ENCODE measurements around the gene GPR132.

The GPR132 gene

GRCh38 chr14:105077649-105077995 is 12.4 kb upstream of the GPR132 start:
- CTCF ChIA-PET, result interaction anchor here (9.8 kb wide), 1 partner anchor 11 kb away, joined by 128 read pairs; no protein-coding TSS in a partner anchor
- POLR2A ChIA-PET, result no interaction called here
- no peak for DNase-seq (ENCODE audit: extremely low spot score)
- no peak for TF ChIP-seq CTCF (IDR thresholded peaks at IDR 0.05; ENCODE audit: control extremely low read depth, extremely low read depth, low read depth, missing control alignments)

- POLR2A ChIA-PET, result no interaction called here
- CTCF ChIA-PET, result interaction anchor here (1.4 to 9.8 kb wide), 3 partner anchors 11 to 102 kb away, joined by 4 to 128 read pairs (median 5); no protein-coding TSS in a partner anchor
- TF ChIP-seq CTCF (IDR thresholded peaks at IDR 0.05; ENCODE audit: control extremely low read depth, extremely low read depth, low read depth, missing control alignments), result no peak
- no peak for DNase-seq (ENCODE audit: extremely low spot score)
Measured at GRCh38 chr14:105076805-105077648, 11.8 kb upstream of the GPR132 start.

GRCh38 chr14:105076296-105076804 is 11.1 kb upstream of the GPR132 start:
- TF ChIP-seq CTCF (IDR thresholded peaks at IDR 0.05; ENCODE audit: control extremely low read depth, extremely low read depth, low read depth, missing control alignments), result no peak
- ChIA-PET POLR2A (no interaction called here), CTCF (interaction anchor here (1.3 to 9.8 kb wide), 4 partner anchors 10 to 101 kb away, joined by 4 to 128 read pairs (median 4); no protein-coding TSS in a partner anchor)
- no peak for DNase-seq (ENCODE audit: extremely low spot score)

GRCh38 chr14:105075379-105076295 is 10.4 kb upstream of the GPR132 start:
- ChIA-PET CTCF (interaction anchor here (1.0 to 9.8 kb wide), 6 partner anchors 9 to 405 kb away, joined by 3 to 128 read pairs (median 4); no protein-coding TSS in a partner anchor), POLR2A (interaction anchor here (0.6 to 1.2 kb wide), 2 partner anchors 10 to 11 kb away, joined by 3 to 4 read pairs; no protein-coding TSS in a partner anchor)
- no peak for TF ChIP-seq CTCF (IDR thresholded peaks at IDR 0.05; ENCODE audit: control extremely low read depth, extremely low read depth, low read depth, missing control alignments)
- DNase-seq (ENCODE audit: extremely low spot score), result peak; percentile 82

GRCh38 chr14:105074601-105075053 is 9.4 kb upstream of the GPR132 start:
- TF ChIP-seq CTCF (IDR thresholded peaks at IDR 0.05; ENCODE audit: control extremely low read depth, extremely low read depth, low read depth, missing control alignments), result no peak
- POLR2A ChIA-PET, result interaction anchor here (0.9 to 1.2 kb wide), 2 partner anchors 10 to 13 kb away, joined by 4 read pairs; no protein-coding TSS in a partner anchor
- no peak for DNase-seq (ENCODE audit: extremely low spot score)
- CTCF ChIA-PET, result interaction anchor here (0.9 to 9.8 kb wide), 6 partner anchors 9 to 406 kb away, joined by 3 to 128 read pairs (median 4); partner anchors contain the start of gene GPR132

All from GM10248 (cell line).